NOMO-1 treated with dmso at 0.1 percent for 144 hours (cell line): Measurements from ENCODE around the gene VCL.
"Not testable (repeated sequence)": the region's sequence is repeated elsewhere in the genome, so short reads cannot be mapped to it uniquely, and the experiment has no call there.

Experiments
- DNase-seq: peaks from one replicate; lab custom pipeline; 2025; ENCODE audit not compliant: unreplicated experiment; lab: John Stamatoyannopoulos, UW

VCL gene

GRCh38 chr10:73997787-73998622 lies at the start of gene VCL:
Gene VCL, plus strand, starts transcription at chr10:73998116. Its CDS starts 92 bp downstream, at chr10:73998208.
- peak; percentile 95 for DNase-seq

DNA sequence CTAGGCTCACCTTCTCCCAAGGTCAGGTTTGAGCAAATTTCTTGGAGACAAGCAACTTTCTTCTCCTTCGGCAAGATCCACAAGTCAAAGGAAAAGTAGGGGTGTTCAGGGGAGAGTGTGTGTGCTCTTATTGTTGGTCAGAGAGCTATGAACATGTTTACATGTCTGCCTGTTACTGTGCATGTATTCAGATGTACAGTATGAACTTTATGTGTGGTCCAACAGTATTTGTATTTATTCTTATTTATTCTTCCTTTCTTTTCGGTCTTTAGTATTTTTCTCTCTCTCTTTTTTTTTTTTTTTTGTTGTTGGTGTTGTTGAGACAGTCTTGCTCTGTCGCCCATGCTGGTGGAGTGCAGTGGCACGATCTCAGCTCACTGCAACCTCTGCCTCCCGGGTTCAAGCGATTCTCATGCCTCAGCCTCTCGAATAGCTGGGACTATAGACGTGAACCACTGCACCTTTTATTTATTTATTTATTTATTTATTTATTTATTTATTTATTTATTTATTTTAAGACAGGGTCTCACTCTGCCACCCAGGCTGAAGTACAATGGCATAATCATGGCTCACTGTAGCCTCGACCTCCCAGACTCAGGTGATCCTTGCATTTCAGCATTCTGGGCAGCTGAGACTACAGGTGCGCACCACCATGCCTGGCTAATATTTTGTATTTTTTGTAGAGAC lies 48.8 kb upstream of the VCL start:
- no peak for DNase-seq

DNA sequence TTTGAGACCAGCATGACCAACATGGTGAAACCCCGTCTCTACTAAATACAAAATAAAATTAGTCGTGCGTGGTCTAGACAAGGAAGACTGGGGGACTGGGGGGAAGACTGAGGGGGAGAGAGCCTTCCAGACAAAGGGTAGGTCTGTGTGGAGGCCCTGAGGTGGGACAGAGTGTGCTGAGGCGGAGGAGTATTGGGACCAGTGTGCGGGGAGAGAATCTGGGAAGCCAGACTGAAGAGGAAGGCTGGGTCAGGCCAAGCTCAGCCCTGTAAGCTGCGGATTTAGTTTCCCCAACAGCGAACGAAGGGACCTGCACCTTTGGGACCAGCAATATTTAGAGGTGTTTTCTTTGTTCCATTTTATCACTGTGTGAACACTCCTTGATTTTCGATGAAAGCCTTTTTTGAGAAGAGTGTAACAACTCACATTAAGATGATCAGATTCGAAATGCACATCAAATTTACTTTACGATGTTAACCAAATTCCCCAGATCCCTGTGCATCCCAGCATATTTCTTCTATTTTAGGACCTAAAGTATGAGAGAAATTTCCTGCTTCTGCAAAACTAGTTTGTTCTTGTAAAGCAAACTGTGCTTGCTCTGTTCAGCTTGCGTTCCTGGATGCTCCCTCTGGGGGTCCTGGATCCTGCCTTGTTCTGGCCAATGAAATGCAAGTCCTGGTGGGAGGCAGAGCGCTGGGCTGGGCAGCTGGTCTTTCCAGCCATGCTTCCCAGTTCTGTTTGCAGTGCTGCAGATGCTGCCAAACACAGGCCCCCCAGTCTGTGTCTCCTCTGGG lies 47.6 kb upstream of the VCL start:
- DNase-seq = no peak

GRCh38 chr10:73953665-73954064 lies 44.3 kb upstream of the VCL start:
- DNase-seq = peak; percentile 27

DNA sequence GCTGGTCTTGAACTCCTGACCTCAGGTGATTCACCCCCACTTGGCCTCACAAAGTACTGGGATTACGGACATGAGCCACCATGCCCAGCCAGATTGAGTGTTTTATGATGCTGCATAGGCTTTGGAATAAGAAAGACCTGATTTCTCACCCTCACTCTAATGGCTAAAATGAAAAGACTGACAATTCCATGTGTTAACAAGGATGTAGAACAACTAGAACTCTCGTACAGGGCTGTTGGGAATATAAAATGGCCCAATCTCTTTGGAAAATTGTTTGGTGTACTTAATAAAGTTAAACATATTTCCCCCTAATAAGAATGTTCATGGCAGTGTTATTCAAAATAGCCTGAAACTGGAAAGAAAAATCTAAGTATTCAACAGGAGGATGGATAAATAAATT lies 43.2 kb upstream of the VCL start:
- no peak for DNase-seq

- DNase-seq = no peak
Measured at GRCh38 chr10:73955719-73956118, 42.2 kb upstream of the VCL start.

DNA sequence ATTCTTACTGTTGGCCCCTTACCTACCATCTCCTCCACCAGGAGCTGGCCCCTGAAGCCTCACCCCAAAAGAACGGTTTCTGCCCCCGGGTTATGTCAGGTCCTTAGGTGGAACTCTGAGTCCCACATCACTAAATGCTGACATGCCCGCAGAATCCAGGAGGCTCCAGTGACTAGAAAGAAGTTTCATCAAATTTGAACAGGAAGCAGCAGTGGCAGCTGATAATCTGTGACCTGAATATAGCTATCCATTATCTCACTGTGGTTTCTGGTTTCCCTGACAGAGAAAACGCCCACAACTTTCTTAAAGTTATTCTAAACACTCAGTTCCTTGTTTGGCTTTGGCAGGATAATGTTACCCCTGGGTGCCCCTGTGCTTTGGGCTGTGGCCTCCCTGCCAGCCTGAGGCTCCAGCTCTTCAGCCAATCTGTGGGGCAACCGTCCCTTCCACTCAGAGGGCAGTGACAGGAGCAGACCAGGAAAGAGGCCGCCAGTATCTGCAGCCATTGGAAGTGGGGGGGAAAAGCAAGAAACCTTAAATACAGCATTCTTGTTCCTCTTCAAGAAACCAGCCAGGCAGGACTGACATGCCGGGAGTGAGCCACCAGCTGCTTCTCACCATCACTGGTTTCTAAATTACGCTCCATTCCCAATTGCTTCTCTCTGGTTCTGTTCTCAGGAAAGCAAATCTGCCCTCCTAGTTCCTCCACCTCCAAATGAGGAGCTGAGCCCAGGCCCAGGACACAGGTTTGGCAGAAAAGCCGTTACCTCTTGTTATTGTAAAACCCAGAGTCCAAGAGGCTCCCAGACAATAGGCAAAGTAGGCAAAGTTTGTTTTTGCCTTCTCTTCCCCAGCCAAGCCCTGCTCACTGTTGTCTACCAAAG lies 41.2 kb upstream of the VCL start:
- DNase-seq = peak; percentile 87

- peak; percentile 54 for DNase-seq
Measured at GRCh38 chr10:73959484-73960243, 38.3 kb upstream of the VCL start.

GRCh38 chr10:73962386-73962785 lies 35.5 kb upstream of the VCL start:
- no peak for DNase-seq

DNA sequence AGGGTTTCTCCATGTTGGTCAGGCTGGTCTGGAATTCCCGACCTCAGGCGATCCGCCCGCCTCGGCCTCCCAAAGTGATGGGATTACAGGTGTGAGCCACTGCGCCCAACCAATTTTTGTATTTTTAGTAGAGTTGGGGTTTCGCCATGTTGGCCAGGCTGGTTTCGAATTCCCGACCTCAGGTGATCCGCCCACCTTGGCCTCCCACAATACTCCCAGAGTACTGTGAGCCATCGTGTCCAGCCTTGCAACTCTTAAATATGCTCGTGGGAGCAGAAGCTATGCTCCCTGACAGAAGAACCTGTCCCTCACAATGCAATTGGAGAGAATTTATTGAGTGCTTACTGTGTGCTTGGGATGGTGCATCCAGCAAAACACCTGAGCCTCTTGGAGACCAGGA lies 34.4 kb upstream of the VCL start:
- DNase-seq = not testable (repeated sequence)

DNA sequence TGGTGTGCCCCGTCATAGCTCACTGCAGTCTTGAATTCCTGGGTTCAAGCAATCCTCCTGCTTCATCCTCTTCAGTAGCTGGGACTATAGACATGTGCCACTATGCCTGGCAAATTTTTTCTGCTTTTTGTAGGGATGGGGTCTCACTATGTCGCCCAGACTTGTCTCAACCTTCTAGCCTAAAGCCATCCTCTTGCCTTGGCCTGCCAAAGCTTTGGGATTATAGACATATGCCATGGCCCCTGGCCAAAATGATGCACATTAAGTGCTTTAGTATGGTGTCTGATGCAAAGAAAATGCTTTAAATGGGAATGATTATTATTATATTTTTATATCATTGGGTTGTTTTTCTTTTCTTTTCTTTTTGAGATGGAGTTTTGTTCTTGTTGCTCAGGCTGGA lies 33.2 kb upstream of the VCL start:
- DNase-seq = no peak

- DNase-seq = not testable (repeated sequence)
Measured at GRCh38 chr10:73965267-73965889, 32.5 kb upstream of the VCL start.

GRCh38 chr10:73965890-73966768 lies 31.8 kb upstream of the VCL start:
- DNase-seq = no peak

GRCh38 chr10:73967022-73967429 lies 30.9 kb upstream of the VCL start:
- DNase-seq = no peak

DNA sequence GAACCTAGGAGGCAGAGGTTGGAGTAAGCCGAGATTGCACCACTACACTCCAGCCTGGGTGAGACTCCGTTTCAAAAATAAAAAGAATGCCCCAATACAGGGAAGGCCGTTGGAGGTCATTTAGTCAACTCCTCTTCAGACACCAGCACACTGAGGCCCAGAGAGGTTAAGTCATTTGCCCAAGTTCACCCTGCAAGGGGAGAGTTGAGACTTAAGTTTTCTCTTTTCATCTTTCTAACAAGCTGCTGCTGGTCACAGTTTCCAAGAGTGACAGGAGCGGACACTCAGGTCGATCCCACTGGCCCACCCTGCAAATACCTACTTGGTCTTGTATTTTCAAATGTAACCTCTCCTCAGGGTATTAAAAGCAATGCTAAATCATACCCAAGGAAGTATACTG lies 30.4 kb upstream of the VCL start:
- no peak for DNase-seq

DNA sequence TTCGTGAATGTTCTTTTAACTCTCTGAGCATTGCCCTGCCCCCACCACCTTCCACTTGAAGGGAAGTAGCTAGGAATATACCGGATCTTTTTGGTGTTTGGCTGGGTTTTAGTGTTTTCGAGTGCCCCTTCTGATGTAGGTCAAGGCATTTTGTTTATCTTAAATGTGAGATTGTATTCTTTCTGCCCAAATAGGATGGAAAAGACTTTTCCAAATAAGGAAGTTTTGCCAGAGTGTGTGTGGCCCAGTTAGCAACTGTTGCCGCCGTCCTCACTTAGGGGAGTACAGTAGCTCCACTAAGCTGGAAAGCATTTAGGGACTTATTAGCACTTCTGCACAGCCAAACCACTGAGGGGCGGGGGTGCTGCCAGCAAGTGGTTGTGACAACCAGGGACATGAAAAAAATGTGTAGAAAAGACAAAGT lies 29.8 kb upstream of the VCL start:
- DNase-seq = no peak

GRCh38 chr10:73969224-73969841 lies 28.6 kb upstream of the VCL start:
- DNase-seq = peak; percentile 13

GRCh38 chr10:73970845-73971244 lies 27.1 kb upstream of the VCL start:
- no peak for DNase-seq
